RWPE2 (cell line): ENCODE results near the gene GP2.

Experiments
- ATAC-seq: fragments of 200-7000 bp; cut with Tn5 transposase; 3 replicates; pipeline ENCODE4 v1.9.1; 2021; ENCODE audit warnings: low read depth
- DNase-seq: peaks from one replicate; pipeline ENCODE4 v3.0.0-alpha.2; 2020; ENCODE audit warnings: low spot score
- H3K27ac ChIP-seq: fragments of 450-650 bp; 2 replicates; pipeline ENCODE4 v1.5.1; 2017; ENCODE audit warnings: mild to moderate bottlenecking; ENCODE audit not compliant: poor library complexity, severe bottlenecking
- H3K27me3 ChIP-seq: fragments of 250-450 bp; sonication (Bioruptor Pico); 2 replicates; pipeline ENCODE4 v1.5.1; 2021; ENCODE audit warnings: mild to moderate bottlenecking, moderate library complexity; ENCODE audit not compliant: insufficient read depth, poor library complexity, severe bottlenecking
- H3K36me3 ChIP-seq: fragments of 250-450 bp; sonication (Bioruptor Pico); 2 replicates; pipeline ENCODE4 v1.5.1; 2020; ENCODE audit warnings: low read depth, mild to moderate bottlenecking, moderate library complexity
- H3K4me1 ChIP-seq: fragments of 250-450 bp; sonication (Bioruptor Pico); 2 replicates; pipeline ENCODE4 v1.5.1; 2021; ENCODE audit warnings: mild to moderate bottlenecking, moderate library complexity; ENCODE audit not compliant: insufficient read depth, poor library complexity, severe bottlenecking
- H3K4me3 ChIP-seq: fragments of 250-450 bp; sonication (Bioruptor Pico); 2 replicates; pipeline ENCODE4 v1.5.1; 2021; ENCODE audit warnings: mild to moderate bottlenecking, moderate library complexity; ENCODE audit not compliant: severe bottlenecking
- H3K9me3 ChIP-seq: fragments of 250-450 bp; sonication (Bioruptor Pico); 2 replicates; pipeline ENCODE4 v1.5.1; 2021; ENCODE audit warnings: mild to moderate bottlenecking, moderate library complexity; ENCODE audit not compliant: severe bottlenecking
- CTCF ChIP-seq: fragments of 450-650 bp; IDR thresholded peaks from one replicate; pipeline ENCODE4 v1.5.1; 2017; ENCODE audit warnings: mild to moderate bottlenecking, moderate library complexity; ENCODE audit not compliant: poor library complexity, severe bottlenecking

Gene GP2

GRCh38 chr16:20336955-20337354 lies 9.6 kb upstream of the GP2 start:
- H3K27me3 ChIP-seq, result peaks cover 4% of the 10 kb centered on the region
- H3K4me1 ChIP-seq, result no peaks in the 10 kb centered on the region
- no peak overlapping the region for H3K4me3 ChIP-seq
- ATAC-seq (no peak), DNase-seq (no peak)
- TF ChIP-seq CTCF, result no peak
- no peaks in the 10 kb centered on the region for H3K9me3 ChIP-seq
- no peak overlapping the region for H3K27ac ChIP-seq
- no peaks in the 10 kb centered on the region for H3K36me3 ChIP-seq

GRCh38 chr16:20334396-20334795 lies 7.1 kb upstream of the GP2 start:
- H3K4me3 ChIP-seq, result no peak overlapping the region
- no peaks in the 10 kb centered on the region for H3K36me3 ChIP-seq
- peaks cover 4% of the 10 kb centered on the region for H3K27me3 ChIP-seq
- H3K9me3 ChIP-seq, result no peaks in the 10 kb centered on the region
- TF ChIP-seq CTCF, result no peak
- no peak overlapping the region for H3K27ac ChIP-seq
- H3K4me1 ChIP-seq, result no peaks in the 10 kb centered on the region
- ATAC-seq (no peak), DNase-seq (no peak)

- peaks cover 4% of the 10 kb centered on the region for H3K27me3 ChIP-seq
- DNase-seq, result no peak
- ATAC-seq, result no peak
Measured at GRCh38 chr16:20333120-20333519, 5.8 kb upstream of the GP2 start.

GRCh38 chr16:20332411-20332810 lies 5.1 kb upstream of the GP2 start:
- no peaks in the 10 kb centered on the region for H3K36me3 ChIP-seq
- H3K4me3 ChIP-seq, result no peak overlapping the region
- peaks cover 4% of the 10 kb centered on the region for H3K27me3 ChIP-seq
- no peak for TF ChIP-seq CTCF
- DNase-seq (no peak), ATAC-seq (no peak)
- H3K27ac ChIP-seq, result no peak overlapping the region
- no peaks in the 10 kb centered on the region for H3K4me1 ChIP-seq
- no peaks in the 10 kb centered on the region for H3K9me3 ChIP-seq

More at GRCh38 chr16:20333120-20333519, 5.8 kb upstream of the GP2 start:
- Histone ChIP-seq H3K27ac (no peak overlapping the region), H3K4me3 (no peak overlapping the region), H3K36me3 (no peaks in the 10 kb centered on the region), H3K4me1 (no peaks in the 10 kb centered on the region), H3K9me3 (no peaks in the 10 kb centered on the region)
- TF ChIP-seq CTCF, result no peak

GRCh38 chr16:20331635-20332034 lies 4.3 kb upstream of the GP2 start:
- ATAC-seq (no peak), DNase-seq (no peak)
- H3K27ac ChIP-seq, result no peak overlapping the region
- no peaks in the 10 kb centered on the region for H3K27me3 ChIP-seq
- H3K4me3 ChIP-seq, result no peak overlapping the region
- no peaks in the 10 kb centered on the region for H3K36me3 ChIP-seq
- H3K4me1 ChIP-seq, result no peaks in the 10 kb centered on the region
- no peaks in the 10 kb centered on the region for H3K9me3 ChIP-seq
- TF ChIP-seq CTCF, result no peak
